HG02870 (cell line): ENCODE measurements around the gene TNIP2.
A peak's percentile ranks its signal among the peaks of the same experiment; 100 is the strongest.
"Not testable (repeated sequence)": the region's sequence is repeated elsewhere in the genome, so short reads cannot be mapped to it uniquely, and the experiment has no call there.

ENCODE experiments used
- ATAC-seq: cut with Tn5 transposase; IDR thresholded peaks from one replicate; pipeline ENCODE4 v1.9.1; 2021; ENCODE audit warnings: mild to moderate bottlenecking, moderate library complexity; ENCODE audit not compliant: unreplicated experiment

The TNIP2 gene

DNA sequence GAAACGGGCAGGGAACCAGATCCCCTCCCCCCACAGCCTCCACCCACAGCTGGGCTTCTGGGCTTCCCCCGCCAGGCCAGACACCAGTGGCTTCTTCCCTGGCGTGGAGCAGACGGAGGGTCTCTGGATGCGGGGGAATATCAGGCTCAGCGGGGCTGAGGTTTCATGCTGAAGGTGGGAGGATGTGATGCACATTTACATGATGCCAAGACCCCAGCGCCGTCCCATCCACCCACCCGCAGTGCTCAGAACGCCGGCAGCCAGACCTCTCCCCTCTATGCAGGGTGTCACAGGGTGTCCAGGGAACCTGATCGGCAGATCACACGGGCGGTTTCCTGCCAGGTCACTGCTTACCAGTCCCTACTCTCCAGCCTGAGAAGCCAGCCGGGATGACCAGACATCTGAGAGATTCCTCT is 12.8 kb upstream of the TNIP2 start:
- no peak for ATAC-seq

DNA sequence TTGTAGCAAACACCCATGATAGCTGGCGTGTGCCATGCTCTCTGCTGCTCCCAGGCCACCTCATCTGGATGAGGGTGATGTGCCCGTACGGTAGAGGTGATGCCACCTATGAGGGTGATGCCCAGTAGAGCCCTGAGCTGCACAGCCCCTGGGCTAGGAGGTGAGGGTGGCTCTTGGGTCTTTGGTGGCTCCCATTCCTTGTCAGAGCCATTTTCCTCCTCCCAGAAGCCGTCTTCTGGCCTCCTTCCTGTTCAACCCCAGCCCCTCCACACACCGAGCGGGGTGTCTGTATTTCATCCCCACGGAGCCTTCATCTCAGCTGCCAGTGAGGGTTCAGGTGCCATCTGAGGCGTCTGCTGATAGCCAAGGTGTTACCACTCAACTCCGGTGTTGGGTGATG is 12.0 kb upstream of the TNIP2 start:
- ATAC-seq: no peak

DNA sequence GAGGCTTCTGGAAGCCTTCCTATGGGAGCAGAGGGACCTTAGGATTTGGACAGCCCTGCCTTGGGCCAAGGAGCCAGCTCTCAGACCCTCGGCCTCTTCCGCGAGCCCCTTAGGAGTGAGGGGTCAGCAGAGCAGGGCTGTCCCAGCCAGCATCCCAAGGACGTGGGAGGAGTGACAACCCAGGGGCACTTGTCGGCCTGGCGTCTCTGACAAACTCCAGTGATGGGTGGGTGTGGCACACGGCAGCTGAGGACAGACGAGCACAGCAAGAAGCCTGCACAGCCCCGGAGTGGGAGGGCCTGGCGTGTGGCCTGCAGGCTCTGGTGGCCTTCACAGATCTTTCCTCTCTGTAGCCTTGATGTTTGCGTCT is 11.6 kb upstream of the TNIP2 start:
- no peak for ATAC-seq

DNA sequence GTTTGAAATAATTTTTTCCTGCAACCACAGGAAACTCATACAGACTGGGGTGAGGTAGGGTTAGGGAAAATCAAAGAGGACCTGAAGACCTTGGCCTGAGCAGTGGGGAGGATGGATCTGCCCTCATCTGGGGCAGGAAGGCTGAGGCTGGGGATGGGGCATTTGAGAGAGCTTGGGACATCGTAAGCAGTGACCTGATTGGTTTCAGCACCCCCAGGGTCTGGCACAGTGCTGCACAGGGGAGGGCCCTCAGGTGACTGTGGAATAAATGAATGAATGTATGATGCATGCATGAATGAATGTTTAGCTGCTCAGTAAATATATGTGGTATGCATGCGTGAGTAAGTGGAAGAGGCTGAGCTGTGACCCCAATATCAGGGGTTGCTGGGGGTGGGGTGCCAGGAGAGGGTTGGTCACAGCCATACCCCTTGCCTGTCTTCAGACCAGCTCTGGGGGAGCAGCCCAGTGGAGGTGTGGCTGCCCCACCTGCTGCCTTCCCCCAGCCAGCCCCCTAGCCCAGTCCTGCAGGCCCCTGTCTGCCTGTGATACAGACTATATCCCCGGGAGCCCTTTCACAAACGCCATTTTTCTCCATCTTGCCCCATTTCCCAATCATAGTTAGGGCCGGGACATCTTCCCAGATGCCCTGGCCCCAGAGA is 11.0 kb upstream of the TNIP2 start:
- ATAC-seq: no peak

DNA sequence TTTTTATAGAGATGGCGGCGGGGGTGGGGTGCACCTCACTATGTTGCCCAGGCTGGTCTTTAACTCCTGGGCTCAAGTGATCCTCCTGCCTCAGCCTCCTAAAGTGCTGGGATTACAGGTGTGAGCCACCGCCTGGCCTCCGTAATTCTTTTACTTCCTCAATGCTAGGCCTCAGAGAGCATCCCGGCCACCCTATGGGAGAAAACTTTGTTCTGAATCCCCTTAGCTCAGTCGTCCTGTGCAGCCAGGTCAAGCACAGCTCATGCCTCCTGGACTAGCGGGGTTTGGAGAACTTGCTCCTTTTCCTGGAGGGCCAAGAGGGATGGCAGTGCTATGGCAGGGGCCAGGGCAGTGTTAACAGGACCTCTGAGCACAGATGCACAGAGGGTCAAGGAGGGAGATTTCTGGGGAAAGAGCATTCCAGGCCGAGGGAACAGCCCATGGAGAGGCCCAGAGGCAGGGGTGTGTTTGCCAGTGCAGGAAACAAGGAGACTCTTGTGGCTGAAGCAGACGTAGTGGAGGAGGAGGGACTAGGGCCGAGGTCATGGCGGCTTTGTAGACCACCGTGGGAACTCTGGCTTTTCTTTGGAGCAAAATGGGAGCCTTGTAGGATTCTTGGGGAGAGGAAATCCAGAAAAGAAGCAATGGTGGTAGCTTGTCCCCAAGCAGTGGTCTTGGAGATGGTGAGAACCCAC is 9.8 kb upstream of the TNIP2 start:
- ATAC-seq: no peak

DNA sequence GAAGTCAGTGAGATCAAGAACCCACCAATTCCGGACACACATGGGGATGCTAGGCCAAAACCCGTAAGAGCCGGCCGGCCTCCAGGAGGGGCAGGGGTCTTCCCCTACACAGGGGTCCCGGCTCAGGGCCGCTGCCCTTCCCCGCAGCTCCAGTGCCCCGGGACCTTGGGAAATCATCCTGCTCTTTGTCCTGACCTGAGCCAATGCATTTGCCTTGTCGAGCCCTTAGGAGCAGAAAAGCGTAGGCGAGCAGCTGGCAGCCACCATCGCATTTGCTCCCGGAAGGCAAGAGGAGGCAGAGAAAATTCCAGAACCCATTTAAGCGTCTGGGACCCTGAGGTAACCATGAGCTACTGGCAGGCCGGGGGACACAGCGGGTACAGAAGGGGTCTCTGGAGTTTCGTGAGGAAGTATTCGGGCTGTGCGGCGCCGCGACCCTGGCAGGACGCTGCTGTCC is 7.4 kb upstream of the TNIP2 start:
- no peak for ATAC-seq

DNA sequence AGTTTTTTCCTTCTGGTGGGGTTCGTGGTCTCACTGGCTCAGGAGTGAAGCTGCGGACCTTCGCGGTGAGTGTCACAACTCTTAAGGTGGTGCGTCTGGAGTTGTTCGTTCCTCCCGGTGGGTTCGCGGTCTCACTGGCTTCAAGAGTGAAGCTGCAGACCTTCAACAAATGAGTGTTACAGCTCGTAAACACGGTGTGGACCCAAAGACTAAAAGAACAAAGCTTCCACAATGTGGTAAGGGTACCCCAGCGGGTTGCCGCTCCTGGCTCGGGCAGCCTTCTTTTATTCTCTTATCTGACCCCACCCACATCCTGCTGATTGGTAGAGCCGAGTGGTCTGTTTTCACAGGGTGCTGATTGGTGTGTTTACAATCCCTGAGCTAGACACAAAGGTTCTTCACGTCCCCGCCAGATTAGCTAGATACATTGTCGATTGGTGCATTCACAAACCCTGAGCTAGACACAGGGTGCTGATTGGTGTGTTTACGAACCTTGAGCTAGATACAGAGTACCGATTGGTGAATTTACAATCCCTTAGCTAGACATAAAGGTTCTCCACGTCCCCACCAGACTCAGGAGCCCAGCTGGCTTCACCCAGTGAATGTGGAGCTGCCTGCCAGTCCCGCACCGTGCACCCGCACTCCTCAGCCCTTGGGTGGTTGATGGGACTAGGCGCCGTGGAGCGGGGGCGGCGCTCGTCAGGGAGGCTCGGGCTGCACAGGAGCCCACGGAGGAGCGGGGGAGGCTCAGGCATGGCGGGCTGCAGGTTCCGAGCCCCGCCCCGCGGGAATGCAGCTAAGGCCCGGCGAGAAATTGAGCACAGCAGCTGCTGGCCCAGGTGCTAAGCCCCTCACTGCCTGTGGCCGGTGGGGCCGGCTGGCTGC is 6.6 kb upstream of the TNIP2 start:
- ATAC-seq: not testable (repeated sequence)

DNA sequence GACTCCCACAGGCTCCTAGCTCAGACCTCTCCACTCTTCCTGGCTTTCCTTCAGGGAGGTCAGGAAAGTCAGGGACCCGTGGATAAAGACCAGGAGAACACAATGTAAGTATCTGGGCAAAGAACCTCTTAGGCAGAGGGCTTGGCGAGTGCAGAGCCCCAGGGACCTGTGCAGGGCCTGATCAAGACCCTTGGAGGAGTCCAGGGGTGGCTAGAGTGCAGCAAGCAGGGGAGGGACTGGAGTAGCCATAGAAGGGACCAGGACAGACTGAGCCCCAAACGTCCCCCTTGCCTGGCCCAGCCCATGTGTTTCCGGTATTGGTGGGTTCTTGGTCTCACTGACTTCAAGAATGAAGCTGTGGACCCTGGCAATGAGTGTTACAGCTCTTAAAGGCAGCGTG is 5.9 kb upstream of the TNIP2 start:
- no peak for ATAC-seq

DNA sequence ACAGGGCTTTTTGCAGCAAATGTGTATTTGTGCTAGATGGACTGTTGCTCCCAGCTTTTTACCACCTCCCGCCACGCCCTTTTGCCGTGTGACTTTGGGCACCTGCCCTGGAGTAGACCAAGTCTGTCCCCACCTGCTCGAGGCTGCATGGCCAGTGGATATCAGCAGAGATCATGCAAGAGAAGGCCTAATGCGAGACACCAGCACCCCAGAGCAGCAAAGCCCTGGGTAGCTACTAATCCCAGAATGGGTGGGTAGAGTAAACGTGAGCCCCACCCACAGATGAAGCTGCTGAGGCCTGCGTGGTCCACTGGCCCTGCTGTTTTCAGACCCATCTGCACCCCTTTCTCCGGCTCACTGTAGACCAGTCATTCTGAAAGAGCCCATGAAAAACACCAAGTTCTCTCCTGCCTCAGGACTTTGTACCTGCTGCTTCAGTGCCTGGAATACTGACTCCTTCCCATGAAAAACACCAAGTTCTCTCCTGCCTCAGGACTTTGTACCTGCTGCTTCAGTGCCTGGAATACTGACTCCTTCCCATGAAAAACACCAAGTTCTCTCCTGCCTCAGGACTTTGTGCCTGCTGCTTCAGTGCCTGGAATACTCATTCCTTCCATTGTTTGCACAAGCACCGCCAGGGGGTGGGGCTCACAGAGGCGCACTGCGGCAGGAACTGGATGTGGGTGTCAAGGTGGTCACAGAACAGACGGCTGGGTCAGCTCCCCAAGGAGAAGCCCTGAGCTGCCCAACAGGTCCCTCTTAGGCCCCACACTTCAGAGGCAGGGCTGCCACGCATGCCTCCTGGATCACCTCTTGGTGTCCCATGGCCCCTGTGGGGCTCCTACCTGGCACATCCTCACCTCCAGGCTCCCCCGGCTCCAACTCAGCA is 5.1 kb upstream of the TNIP2 start:
- no peak for ATAC-seq

DNA sequence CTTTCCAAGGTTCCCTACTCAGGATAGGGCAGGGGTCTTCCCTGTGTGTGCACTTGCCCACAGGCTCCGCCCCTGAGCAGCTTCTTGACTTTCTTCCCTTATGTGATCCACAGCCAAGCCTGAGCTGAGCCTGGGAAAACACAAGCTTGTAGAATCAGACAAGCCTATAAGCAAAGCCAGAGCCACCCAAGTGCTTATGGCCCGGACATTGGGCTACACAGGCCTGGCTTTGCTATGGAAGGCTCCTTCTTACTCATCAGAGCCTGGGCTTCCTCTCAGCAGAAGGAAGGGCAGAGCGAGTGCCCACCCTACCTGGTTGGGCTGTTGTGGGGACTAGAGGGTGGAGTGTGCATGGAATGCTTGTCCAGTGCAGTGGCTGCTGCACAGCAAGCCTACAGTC is 1.3 kb upstream of the TNIP2 start:
- ATAC-seq: no peak

DNA sequence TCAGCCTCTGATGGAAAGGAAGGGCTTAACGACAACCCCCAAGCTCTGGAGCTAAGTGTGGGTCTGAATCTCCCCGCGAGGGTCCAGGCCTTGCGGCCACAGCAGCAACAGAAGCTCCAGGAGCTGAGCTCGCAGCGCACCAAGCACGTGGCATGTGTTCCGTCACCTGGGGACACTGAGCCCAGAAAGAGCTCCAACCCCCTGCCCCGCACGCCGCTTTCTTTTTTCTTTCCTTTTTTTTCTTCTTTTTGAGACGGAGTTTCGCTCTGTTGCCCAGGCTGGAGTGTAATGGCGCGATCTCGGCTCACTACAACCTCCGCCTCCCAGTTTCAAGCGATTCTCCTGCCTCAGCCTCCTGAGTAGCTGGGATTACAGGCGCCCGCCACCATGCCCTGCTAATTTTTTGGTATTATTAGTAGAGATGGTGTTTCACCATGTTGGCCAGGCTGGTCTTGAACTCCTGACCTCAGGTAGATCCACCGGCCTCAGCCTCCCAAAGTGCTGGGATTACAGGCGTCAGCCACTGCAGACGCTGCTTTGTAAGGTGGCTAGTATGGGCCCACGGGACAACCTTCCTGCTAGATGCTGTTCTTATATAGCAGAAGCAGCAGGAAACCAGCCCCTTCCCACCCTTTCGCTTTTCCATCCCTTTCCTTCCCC is 685 bp upstream of the TNIP2 start:
- no peak for ATAC-seq

DNA sequence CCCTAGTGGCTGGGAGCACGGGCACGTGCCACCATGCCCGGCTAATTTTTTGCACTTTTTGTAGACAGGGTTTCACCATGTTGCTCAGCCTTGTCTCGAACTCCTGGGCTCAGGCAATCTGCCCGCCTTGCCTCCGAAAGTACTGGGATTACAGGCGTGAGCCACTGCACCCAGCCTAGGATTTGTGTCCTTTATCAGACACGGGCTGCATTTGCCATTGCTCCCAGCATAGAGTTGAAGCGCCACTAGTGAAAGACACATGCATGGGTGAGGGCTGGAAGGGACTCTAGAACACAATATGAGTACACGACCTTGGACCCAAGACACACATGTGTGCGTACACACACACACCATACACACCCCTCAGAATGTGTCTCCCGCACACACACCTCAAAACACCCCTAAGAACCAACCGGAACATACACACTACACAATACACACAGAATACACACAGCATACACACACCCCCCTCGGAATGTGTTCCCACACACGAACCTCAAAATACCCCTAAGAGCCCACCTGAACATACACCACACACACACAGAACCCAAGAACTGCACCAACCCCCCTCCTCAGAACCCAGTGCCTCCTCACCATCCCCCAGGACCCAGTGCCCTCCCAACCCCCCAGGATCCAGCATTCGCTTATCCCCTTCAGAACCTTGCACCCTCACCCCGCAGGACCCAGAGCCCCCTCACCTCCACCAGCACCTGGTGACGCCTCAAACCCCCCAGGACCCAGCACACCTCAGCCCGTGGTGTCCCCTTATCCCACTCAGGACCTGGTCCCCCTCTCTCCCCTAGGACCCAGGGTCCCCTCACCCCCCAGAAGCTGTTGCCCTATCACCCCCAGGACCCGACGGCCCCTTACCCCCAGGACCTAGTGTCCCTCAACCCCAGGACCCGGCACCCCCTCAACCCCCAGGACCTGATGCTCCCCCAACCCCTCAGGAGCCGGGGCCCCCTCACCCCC is 1.0 kb downstream of the TNIP2 start:
- no peak for ATAC-seq

DNA sequence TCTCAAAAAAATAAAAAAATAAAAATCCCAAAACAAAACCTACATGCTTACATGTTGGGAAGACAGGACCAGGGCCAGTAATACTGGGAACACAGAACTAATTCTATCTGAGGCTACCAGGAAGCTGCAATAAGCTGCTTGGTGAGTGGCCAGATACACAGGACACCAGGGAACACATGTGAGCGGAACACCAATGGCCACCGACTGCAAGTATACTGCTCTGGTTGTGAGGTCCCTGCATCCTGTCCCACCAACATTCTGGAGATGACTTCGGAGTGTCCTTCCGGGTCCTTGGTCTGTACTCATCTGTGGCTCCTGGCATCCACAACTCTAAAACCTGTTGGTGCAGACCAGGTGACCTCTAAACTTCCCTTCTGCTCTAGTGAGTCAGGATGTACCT is 2.7 kb downstream of the TNIP2 start:
- no peak for ATAC-seq

DNA sequence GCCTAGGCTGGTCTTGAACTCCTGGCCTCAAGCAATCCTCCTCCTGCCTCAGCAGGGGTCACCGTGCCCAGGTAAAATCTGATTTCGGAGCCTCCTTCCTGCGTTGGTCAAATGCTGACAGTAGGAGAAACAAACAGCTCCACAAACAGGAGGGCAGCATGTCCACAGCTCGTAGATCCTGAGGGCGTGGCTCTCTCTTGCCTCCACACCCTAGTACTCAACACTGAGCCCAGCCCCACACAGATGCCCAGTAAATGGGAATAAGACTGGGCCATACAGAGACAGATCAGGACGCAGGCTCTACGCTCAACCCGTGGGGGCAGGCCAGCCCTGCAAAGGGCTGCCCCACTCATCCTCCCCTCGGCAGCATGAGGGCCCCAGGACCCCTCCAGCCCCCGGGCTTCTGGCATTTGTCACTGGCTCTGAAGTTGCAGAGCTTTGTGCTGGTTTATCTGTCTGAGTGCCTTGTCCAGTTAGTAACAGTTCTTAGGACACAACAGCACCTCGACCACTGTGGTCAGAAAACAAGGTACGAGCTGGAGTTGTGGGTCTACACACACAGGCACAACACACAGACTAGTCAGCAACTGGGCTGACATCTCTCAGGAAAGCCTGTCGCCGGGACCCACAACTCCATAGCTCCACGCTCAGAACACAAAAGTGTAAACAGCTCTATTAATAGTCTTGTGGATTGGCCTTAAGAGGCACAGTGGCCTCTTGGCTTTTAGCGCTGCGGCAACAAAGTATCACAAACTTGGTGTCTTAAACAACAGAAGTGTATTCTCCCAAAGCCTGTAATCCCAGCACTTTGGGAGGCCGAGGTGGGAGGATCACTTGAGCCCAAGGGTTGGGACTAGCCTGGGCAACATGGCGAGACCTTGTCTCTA is 5.2 kb downstream of the TNIP2 start:
- no peak for ATAC-seq

DNA sequence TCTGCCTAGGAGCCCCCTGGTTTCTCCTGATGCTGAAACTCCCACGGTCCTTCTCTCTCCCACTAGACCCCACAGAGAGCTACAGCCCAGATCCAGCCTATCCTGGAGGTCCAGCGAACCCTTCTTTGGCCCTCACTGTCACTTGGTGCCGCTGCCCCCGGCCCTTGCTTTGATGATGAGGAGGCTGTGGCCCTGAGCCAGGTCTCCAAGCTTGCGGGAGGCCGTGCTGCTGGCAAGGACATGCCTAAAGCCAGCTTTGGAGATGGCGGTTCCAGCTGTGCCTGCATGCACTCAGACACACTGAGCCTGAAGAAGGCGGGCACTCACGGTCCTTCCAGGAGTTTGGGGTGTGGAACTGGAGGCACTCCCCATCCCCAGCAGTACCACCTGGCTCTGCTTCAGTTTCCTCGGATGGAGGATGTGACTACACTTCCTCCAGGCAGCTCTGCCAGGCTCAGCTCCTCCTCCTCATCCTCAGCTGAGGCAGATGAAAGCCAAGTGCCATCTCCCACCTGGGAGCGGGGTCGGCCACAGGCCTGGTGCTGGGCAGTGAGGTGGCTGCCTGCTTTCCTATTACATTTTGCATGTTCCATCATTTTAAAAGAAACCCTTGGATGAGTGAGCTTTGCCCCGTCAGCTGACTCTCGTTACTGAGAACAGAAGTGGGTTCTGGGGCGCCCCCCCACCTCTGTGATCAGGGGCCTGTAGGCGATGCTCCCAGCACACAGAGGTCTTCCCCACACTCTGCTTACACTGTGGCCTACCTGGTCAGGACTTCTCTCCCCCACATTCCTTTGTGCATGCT is 9.0 kb downstream of the TNIP2 start:
- no peak for ATAC-seq

DNA sequence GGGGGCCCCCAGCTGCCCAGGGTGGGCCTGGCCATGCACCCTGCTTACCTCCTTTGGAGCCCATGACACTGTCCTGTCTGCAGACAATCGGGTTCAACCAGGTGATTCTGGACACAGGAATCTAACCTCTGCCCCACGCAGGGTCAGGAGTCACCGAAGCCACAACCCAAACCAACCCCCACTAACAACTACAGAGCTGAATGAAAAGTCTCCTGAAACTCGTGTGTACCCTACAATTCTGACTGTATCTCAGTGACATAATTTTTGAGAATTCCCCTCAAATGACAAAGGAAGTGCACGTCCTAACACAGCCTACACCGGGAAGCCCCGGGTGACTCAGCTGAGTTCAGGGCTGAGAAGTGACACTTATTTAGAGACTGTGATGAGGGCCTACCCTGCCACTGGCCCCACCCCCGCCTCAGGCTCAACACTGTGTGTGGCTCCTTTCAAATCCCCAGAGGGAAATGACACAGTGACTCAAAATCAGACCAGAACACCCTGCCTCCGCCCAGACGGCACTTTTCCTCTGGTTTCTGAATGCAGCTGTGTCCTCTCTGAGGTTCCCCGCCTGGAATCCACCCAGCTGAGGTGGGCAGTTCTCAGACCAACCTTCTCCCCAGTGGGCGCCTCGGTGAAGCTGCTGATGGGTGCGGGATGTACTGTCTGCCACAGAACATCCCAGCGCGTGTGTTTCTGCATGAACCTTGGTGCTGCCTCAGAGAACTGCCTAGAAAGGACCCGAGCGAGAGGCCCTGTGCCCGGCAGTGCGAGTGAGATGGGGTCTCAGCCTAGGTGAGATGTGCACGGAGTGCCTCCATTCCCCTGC is 9.9 kb downstream of the TNIP2 start:
- ATAC-seq: peak; percentile 94
